GM19351 (cell line): ENCODE data around the gene RDH14.

Experiments used
- ATAC-seq: cut with Tn5 transposase; IDR thresholded peaks from one replicate; pipeline ENCODE4 v1.9.1; 2021; ENCODE audit warnings: mild to moderate bottlenecking, moderate library complexity; ENCODE audit not compliant: unreplicated experiment

RDH14 gene, protein sequence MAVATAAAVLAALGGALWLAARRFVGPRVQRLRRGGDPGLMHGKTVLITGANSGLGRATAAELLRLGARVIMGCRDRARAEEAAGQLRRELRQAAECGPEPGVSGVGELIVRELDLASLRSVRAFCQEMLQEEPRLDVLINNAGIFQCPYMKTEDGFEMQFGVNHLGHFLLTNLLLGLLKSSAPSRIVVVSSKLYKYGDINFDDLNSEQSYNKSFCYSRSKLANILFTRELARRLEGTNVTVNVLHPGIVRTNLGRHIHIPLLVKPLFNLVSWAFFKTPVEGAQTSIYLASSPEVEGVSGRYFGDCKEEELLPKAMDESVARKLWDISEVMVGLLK

DNA sequence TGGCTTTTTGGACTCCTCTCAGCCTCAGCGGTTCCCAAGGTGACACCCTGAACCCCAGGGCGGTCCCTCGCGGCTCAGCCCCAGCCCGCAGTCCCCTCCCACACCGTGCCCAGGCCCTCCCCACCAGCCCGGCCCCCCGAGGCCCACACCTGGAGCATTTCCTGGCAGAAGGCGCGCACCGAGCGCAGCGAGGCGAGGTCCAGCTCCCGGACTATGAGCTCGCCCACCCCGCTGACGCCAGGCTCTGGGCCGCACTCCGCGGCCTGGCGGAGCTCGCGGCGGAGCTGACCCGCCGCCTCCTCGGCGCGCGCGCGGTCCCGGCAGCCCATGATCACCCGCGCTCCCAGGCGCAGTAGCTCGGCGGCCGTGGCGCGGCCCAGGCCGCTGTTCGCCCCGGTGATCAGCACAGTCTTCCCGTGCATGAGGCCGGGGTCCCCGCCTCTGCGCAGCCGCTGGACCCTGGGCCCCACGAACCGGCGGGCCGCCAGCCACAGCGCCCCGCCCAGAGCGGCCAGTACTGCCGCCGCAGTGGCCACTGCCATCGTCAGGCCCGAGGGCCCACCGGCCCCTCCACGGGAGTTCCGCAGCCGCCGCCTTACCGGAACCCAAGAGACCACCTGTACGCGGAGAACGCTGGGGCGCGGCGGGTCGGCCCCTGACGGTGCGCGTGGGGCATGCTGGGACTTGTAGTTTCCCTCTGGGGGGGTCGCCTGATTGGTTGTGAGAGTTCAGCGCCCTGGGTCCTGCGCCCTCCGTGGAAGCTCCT is at the start of gene RDH14:
Gene RDH14, minus strand, starts transcription at position 623 of the 766 bp plus-strand sequence. Its CDS starts 81 bp downstream, at position 542.
- peak; percentile 93 for ATAC-seq

DNA sequence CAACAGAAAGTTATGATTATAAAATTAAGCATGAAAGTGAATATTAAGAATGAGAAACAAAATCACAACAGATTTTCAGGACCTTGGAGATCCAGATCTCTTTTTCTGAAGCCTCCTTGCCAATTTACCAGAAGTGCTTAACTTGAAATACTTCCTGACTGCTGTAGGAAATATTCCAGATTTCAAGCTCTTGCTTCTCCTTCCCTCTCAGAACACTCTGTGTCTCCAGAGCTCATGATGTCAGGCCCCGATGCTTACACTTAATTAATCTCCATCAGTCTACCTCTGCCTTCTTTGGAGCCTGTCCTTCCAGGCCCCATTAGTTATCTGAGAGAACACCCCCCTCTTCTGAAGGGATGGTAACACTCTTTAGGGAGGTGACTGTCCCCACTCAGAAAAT is 49.6 kb upstream of the RDH14 start:
- no peak for ATAC-seq

DNA sequence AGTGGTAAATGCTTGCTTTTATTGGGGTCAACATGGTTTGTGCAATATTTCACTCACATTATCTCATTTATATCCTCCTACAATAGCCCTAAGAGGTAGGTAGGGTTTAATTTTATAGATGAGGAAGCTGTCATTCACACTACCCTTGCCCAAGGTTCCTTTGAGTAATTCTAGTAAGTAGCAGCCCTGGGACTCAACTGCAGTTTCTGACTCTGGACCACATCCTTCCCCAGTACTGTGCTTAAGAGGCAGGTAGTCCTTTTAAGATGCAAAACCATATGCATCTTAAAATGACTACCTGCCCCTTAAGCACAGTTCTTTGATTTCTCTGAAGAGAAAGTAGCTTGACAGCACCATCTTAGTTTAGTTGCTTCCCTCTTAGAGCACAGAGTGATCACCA is 44.7 kb upstream of the RDH14 start:
- ATAC-seq, result peak; percentile 85

DNA sequence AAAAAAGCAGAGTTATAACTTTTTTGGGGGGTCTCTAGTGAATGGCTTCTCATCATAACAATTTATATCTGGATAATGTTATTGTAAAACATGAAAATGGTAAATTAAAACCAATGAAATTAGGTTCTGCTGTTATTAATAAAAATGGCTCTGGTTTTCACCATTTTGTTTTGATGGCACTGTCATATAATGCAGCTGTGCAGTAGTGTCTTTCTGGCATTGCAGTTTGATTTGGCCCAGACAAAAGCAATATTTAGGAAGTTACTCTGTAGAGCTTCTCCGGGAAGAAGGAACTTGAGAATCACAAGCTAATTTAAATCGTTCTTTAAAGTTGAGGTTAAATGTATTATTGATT is 44.1 kb upstream of the RDH14 start:
- ATAC-seq, result no peak

DNA sequence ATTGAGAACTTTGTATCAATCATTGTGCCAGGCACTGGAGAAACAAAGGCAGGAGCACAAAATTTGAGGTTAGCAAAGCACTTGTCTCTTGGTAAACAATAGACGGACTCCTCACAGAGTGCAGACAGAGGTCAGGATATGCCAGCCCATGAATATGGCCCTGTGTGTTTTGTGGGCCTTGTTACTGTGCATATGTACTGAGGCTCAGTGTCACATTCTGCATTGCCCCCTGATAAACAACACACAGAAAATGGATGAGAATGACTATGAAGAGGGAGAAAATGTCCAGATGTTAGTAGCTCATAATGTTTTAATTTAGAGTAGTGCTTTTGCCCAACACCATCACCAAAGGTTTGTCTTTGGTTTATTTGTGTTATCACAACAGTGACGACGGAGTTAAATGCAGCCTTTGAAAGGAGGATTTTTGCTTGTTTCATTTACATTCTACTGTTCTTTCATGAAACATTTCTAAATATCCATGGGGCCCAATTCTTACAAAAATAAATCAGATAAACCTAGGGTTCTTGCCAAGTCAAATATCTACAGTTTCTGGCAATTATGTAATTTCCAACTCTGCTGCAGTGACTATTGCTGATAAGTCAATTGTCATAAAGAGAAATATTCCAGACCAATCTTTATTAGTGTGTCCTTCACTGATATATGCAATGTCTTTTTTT is 43.5 kb upstream of the RDH14 start:
- no peak for ATAC-seq

DNA sequence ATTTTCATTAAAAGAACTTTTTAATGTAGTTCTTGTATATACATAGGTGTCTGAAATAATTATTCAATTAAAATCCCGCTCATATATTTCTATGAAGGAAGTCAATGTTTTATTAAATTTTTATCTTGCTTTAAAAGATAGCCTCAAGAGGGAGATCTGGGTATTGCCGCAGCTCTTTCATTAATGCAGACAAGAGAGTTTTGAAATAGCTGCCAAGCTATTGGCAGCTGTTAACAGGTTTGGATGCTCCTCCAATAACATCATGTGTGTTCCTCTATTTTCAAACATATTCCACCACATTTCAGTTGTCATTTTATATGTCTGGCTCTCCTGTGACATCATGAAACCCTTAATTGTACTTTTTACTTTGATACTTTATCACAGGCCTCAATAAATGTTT is 41.8 kb upstream of the RDH14 start:
- no peak for ATAC-seq

DNA sequence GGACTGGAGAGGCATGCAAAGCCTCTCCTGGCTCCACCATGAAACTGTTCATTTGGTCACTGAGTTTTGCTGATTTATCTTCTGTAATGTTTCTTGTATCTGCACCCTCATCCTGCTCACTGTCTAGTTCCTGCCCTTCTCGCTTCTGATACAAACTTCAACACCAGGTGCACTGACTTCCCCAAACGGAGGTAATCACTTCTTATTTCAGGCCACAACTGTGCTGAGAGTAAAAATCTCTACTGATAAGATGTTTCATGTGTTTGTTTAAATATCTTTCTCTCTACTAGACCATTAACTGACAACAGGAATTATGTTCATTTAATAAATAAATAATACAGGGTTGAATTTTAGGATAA is 39.8 kb upstream of the RDH14 start:
- ATAC-seq, result peak; percentile 67

DNA sequence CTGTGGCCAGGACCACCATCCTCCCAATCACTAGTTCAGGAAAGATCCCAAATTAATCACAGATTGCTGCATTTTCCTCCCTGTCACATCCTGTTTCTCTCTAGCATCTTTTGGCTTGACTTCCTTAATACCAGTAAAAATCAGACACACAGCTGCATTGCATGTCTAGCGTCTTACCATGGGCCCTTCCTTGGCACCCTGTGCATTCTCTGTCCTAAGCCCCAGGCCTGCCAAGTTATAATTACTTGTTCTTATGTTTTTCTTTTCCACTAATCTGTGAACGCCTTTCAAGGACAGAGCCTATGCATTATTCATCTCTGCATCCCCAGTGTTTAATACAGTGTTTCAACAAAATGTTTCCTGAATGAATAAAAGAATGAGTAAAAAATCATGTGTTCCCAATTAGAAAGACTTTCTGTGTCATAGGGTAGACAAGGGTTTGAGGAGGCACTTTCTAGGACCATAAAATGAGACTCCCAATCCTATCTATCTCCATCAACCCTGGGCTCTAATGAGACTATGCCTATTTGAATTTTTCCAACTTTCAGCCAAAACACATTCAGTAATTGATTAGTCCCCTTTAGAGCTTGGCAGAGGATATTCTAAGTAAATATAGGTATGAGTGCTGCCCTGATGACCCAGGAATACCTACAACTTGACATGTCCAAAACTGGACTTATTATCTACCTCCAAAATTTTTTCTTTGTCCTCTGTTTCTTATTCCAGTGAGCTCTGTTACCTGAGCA is 39.2 kb upstream of the RDH14 start:
- no peak for ATAC-seq

DNA sequence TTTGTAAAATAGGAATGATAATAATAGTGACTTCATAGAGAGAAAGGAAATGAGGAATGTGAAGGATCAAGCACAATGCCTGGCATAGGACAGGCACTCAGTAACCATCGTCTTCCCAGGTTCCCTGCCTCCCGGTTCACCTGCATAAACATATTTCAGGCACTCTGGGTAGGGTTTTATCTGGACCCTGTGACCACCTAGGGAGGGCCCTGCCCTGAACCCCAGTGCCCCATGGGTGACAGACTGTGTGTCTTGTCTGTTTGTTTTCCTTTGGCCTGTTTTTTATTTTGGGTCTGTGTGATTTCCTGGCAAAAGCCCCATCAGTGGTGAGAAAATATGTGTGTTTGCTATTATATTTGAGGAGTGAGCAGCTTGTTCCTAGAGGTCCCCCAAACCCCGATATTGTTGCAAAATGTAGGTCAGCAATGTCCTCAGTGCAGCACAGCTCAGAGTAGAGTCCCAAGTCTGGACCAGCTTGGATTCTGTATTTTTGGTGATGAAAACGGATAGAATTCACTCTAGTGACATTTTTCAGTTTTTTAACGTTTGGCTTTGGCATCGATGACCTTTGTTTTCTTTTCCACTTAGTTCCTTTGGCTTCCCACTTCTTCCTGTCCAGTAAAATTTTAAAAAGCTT is 38.5 kb upstream of the RDH14 start:
- no peak for ATAC-seq

DNA sequence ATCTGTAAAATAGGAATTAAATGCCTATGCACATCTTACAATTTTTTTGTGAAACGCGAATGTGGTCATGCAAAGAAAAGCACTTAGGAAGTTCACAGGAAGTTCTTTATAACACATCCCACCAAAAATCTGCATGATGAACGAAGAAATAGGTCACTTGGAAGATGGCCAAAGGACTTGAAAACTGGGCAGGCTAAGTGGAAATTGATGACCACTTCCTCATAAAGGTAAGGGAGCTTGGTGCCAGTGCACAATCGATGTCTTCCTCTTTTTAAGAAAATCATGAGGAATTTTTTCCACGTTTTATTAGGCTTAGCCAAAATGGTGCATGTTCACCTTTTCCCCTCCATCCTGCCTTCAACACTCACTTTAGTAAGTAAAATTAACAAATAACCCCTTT is 37.2 kb upstream of the RDH14 start:
- no peak for ATAC-seq

DNA sequence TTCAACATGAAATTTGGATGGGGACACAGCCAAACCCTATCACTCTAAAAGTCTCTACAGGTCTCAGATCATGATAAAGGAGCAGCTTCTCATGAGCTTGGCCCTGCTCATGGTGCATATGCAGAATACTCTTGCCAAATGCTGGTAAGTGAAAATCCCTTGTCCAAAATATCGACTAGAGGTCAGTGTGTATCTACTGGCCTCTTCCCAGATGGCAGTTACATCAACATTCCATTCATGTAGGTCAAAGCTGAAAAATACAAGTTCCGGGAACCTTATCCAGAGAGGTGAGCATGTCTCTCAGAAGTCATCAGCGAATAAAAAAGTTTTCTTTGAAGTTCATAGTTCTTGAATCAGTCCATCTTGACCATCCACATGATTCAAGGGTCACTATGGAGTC is 36.5 kb upstream of the RDH14 start:
- ATAC-seq, result no peak

DNA sequence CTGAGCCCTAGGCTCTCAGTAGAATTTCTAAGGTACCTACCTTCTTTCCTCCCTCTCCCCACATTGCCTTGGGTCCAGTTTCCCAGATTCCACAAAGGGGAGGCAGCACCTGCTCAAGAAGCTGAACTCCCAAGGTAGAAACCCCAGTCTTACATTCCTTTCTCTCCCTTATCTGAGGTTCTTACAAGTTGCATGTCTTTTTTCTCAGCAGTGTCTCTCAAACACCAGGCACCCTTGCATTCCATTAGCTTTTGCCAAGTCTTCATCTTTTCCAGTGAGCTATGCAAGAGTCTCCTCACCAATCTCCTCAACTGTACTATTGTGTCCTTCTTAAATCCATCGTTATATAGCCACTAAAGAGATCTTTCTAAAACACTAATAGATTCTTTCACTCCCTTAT is 33.0 kb upstream of the RDH14 start:
- no peak for ATAC-seq

DNA sequence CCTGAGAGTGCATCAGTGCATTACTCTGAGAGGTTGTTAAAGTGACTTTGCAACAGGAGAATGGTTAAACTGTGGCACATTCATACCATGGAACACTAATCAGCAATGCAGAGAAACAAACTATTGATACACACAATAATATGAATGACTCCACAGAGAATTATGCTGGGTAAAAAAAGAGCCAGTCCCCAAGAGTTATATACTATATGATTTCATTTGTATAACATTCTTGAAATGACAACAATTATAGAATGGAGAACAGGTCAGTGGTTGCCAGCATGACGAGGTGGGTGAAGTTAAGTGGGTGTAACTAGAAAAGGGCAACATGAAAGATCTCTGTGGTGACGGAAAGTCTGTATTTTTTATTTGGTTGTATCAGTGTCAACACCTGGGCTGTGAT is 31.9 kb upstream of the RDH14 start:
- ATAC-seq, result no peak

DNA sequence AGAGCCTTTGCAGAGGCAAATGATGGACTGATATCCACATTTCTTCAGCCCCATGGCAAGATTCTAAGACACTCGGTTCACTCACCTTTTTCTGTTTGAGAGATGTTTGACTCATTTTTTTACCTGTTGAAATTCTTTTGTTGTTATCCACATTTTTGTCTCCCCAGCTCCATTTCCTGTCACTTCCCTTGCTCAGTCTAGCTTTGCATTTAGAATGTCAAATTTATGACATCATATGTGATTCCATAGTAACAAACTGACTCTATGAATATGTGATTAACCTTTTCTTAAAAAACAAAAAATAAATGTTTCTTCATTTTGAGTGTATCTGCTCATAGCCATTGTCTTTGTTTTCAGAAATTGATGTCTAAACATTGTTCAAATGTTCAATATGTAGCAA is 28.9 kb upstream of the RDH14 start, which contains the start of gene NT5C1B:
Gene NT5C1B, minus strand, starts transcription at position 216 of the 400 bp plus-strand sequence. Its CDS starts 101 bp downstream, at position 115.
- no peak for ATAC-seq

DNA sequence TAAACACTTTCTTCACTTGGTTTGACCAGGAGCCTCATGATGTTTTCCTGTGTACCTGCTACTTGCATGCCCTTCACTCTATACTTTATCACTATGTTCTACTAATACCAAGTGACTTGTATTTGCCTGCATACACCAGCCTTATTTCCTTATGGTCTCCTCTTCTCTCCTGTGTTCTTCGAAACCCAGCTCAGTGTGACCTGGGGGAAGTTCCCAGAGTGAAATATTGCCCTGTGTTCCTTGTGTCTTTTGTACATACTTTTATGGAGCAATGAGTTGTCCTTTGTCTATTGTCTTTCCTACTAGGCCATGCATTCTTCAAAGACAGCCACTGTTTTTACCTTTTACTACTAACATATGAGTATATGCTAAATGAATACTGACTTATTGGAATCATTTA is 28.3 kb upstream of the RDH14 start:
- ATAC-seq, result no peak

DNA sequence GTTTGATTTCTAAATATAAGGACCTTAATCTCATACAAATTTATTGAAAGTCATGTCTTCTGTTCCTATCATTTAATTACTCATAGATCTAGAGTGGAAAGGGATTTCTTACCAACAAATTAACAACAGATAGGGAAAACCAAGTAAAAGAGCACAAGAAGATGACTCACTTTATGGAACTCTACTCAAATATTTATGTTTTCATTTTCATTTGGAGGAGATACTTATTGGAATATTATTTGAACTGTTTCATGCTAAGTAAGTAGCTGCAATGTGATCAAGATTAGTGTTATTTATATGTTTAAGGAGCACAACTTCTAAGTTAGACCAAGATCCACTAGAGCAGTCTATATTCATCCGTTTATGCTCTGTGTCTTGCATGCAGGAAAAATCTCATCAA is 27.6 kb upstream of the RDH14 start:
- no peak for ATAC-seq

DNA sequence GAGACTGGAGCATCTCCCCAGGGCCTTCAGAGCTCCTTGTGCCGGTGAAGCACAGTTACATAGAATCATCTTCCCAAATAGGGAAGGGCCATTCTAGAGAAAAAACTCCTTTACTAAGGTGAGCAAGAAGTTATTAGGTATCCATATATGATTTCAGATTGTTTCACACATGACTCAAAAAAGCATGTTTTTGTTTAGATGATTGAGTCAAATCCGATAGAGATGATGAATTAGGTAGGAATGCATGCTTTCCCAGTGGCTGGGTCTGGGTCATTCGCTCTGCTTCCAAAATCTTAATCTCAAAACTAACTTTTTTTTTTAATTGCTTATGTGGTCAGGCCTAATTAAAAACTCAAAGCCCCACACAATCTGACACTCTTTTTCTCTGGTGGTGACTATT is 25.1 kb upstream of the RDH14 start:
- no peak for ATAC-seq

DNA sequence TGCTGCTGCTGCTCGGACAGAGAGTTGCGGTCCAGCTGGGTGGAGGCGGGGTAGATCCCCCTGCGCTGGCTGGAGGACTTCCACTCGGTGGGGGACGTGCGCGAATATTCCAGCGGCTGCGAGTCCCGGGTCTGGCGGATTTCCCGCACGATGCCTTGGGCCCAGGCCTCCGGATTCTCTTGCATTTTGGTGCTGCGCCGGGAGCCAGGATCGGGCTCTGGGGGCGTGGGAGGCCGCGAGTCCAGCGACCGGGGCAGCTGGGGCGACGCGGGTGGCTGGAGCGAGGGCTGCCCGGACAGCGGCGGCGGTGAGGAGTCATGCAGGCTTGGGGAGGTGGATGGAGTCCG is 24.1 kb upstream of the RDH14 start:
- ATAC-seq, result no peak

DNA sequence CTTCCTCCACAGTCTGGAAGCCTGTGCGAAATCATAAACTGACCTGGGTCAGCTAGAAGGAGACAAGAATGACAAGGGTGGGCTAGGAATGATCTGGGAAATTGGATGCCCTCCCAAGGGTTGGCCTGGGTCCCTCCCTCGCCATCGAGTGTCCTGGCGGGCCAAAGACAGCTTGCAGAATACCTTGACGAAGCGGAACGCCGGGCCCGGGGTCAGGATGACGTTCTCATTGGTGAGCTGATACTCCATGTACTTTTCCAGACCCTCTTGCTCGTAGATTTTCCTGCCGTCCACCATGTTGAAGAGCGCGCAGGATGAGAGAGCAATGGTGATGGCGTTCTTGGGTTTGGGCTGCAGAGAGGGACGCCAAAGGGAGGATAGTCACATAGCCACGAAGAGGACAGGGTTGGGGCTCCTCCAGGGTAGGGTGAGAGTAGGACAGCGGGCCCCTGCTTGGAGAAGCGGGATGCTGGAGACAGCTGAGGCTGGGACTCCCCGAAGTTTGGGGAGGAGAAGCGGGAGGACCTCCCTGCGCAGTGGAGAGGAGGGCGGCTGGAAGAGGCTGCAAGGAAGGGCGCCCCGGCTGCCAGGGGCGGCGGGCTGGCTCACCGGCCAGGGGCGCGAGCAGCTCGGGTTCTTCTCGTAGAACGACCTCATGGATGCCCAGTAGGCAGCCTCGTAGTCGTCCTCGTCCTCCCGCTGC is 23.6 kb upstream of the RDH14 start:
- no peak for ATAC-seq

DNA sequence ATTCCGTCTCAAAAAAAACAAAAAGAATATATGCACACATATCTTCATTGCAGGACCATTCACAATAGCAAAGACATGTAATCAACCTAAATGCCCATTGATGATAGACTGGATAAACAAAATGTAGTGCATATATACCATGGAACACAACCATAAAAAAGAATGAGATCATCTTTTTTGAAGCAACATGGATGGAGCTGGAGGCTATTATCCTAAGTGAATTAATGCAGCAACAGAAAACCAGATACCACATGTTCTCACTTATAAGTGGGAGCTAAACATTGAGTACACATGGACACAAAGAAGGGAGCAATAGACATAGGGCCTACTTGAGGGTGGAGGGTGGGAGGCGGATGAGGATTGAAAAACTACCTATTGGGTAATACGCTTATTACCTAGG is 20.2 kb upstream of the RDH14 start:
- ATAC-seq, result no peak
